GM21723 (cell line): ENCODE data around the gene LRIT1.
"Not testable (repeated sequence)": the region's sequence is repeated elsewhere in the genome, so short reads cannot be mapped to it uniquely, and the experiment has no call there.

Source experiments
- ATAC-seq: cut with Tn5 transposase; IDR thresholded peaks from one replicate; pipeline ENCODE4 v1.9.1; 2021; ENCODE audit warnings: mild to moderate bottlenecking, moderate library complexity; ENCODE audit not compliant: unreplicated experiment

Gene LRIT1, protein sequence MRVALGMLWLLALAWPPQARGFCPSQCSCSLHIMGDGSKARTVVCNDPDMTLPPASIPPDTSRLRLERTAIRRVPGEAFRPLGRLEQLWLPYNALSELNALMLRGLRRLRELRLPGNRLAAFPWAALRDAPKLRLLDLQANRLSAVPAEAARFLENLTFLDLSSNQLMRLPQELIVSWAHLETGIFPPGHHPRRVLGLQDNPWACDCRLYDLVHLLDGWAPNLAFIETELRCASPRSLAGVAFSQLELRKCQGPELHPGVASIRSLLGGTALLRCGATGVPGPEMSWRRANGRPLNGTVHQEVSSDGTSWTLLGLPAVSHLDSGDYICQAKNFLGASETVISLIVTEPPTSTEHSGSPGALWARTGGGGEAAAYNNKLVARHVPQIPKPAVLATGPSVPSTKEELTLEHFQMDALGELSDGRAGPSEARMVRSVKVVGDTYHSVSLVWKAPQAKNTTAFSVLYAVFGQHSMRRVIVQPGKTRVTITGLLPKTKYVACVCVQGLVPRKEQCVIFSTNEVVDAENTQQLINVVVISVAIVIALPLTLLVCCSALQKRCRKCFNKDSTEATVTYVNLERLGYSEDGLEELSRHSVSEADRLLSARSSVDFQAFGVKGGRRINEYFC

DNA sequence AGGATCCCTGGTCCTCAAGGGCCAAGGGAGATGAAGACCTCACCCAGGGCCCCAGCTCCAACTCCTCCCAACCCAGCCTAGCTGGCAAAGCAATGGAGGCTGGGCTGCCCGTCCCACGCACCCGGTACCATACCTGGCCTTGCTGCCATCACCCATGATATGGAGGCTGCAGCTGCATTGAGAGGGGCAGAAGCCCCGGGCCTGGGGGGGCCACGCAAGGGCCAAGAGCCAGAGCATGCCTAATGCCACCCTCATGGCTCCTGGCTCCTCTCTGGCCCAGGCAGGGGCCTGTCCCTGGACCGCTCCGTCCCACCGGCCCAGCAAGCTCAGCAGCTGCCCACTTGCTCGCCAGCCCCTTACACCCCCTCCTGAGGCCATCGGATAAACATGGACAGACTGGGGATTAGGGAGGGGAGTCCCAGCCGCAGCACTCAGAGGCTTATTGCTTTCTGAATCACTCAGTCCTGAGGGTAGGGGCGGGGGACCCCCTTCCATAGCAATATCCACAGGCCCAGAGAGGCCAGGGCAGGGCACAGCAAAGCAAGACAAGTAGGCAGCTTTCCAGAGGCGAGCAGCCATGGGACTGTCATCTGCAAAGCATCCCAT is at the start of gene LRIT1:
Gene LRIT1, minus strand, starts transcription at position 362 of the 606 bp plus-strand sequence. Its CDS starts 107 bp downstream, at position 255.
- ATAC-seq, result no peak

DNA sequence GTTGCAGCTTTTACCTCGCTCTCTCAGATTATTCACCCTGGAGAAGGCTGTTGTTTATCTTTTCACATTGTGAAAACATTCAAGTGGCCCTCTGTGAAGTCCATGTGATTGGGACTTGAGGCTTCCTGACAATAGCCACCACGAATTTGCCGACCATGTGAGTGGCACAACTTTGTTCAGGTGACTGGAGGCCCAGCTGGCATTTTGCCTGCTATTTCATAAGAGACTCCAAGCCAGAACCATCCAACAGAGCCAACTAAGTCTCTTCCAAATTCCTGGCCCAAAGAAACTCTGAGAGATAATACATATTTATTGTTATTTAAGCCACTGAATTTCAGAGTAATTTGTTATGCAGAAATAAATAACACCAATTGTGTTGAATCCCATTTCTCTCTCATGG is 48.9 kb upstream of the LRIT1 start:
- no peak for ATAC-seq

GRCh38 chr10:84289521-84290200 is 48.3 kb upstream of the LRIT1 start:
- ATAC-seq, result no peak

- ATAC-seq, result no peak
Measured at GRCh38 chr10:84288151-84288550, 46.8 kb upstream of the LRIT1 start.

- ATAC-seq, result no peak
Measured at GRCh38 chr10:84286695-84287094, 45.3 kb upstream of the LRIT1 start.

- ATAC-seq, result not testable (repeated sequence)
Measured at GRCh38 chr10:84279876-84280475, 38.6 kb upstream of the LRIT1 start.

DNA sequence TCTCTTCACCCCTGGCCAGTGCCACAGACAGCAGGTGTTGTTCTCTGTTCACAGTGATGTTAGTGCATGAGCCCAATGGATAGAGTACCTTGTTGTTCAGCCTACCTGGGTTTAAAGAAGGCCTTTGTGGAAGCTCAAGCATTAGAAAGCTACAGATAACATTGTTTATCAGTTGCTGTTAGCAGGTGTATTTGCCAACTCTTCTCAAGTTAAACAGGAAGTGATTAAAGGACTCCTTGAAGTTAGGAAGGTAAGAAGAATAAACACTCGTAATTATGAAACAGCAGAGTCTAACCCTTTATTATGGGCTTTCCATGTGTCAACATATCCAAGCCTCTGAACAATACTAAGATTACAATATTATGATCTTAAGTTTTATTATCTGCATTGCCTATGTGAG is 29.4 kb upstream of the LRIT1 start:
- ATAC-seq, result no peak

DNA sequence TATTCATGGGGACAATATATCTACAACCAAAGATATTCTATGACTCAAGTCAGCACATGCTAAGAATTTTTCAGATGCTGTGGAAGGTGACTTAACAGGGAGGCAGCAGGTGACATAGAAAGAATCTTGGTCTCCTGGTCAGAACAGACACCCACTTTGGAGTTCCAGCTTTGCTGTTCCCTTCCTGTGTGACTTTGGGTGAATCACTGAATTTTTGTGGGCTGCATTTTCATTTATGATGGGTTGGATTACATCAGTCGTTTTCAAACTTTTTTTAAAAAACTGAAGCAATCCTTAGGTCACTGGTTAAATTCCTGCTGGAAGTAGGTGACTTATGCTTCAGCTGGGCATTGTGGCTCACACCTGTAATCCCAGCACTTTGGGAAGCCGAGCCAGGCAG is 28.4 kb upstream of the LRIT1 start:
- no peak for ATAC-seq

DNA sequence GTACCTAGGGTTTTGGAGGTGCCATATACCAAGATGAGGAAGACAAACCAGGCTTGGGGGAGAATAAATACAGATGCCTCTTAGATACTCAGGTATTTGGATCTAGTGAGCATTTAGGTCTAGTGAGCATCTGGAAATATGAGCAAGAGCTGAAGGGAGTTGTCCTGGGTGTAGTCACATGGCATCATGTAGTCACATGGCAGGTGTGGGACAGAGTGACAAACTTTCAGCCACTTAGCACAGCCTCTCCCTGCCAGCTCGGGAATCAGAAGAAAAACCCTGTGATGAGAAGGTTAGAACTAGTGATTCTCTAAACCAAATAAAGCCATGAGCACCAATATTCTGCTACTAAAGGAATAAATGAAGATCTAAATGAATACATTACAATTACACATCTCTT is 27.8 kb upstream of the LRIT1 start:
- ATAC-seq, result no peak

DNA sequence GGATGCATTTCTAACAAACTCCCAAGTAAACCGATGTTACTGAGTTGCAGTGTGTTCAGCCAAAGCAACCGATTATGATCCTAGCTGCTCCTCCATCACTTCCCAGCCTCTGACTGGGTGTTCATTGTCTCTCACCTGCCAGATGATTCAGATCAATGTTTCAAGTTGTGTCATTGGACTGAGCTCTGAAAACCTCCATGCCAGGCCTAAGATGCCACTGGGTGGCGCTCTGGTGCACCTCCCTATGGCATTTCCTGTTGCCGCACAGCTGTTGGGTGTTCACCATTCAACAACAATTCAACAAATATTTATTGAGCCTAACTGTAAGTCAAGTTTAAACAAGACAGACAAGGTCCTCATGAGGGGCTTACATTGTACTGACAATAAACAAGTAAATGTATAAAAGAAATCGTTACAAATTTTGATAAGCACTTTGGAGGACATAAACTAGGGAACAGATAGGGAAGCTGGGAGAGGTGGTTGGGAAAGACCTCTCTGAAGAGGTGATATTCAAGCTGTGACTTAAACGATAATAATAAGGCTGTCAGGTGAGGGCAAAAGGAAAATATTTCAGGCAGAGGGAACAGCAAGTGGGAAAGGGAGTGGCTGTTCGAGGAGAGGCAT is 26.3 kb upstream of the LRIT1 start:
- no peak for ATAC-seq

DNA sequence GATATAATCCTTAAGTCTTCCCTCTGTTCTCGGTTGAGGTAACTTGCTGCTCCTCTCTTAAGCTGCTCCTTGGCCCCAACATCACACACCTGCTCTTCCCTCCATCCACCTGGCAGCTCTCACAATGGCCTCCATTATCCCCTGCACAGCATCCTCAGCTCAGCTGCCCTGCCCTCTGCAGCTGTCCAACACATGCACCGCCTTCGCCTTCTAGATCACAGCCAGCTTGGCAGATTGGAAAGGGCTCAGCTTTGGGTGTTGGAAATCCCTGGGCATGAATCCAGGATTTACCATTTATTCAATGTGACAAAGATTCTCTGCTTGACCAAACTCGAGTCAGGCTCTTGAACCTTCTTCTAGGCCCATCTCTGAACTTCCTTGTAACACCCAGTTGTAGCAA is 24.1 kb upstream of the LRIT1 start:
- no peak for ATAC-seq

GRCh38 chr10:84264611-84265141 is 23.3 kb upstream of the LRIT1 start:
- ATAC-seq, result peak; percentile 97

DNA sequence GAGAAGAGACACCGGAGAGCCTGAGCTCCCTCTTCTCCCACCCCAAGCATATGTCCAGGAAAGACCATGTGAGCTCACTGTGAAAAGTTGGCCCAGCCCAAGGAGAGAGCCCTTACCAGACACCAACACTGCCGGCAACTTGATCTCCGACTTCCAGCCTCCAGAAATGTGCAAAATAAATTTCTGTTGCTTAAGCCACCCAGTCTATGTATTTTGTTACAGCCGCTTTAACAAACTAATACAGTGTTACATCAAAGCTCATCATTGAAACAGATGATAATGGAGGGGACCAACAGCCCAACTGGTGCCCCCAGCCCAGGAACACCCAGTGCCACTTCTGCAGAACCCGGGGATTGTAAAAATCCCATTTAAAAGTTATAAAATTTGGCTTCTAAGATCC is 22.4 kb upstream of the LRIT1 start:
- no peak for ATAC-seq

- ATAC-seq, result no peak
Measured at GRCh38 chr10:84262190-84262956, 21.0 kb upstream of the LRIT1 start.

DNA sequence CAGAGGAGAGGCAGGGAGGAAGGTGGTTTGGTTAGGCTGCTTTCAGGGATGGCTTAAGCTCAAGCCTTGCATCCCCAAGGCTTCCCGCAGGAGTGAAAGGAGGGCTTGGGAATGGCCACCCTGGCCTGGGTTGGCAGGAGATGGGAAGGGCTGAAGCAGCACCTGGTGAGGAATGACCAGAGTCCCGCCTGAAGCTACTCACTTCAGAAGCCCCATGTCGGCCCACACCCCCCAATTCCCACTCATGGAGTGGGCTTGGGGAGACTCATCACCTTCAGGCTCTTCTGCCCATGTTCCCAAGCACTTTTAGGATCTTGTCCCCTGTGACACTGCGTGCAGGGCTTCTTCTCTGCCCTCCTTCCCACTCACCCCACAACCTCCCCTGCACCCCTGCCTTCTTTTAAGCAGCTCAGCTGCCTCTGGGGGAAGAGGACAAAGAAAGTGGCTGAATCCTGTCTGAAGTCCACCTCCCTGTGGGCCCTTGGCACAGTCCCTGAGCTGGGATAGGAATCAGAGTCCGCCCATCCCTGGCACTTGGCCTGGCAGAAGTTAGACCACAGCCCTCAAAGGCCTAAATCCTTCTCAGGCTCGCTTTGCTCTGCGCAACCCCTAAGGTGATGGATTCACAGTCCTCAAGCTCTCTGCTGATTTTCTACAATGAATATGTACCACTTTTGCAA is 20.0 kb upstream of the LRIT1 start:
- no peak for ATAC-seq

GRCh38 chr10:84258034-84258695 is 16.8 kb upstream of the LRIT1 start:
- no peak for ATAC-seq

DNA sequence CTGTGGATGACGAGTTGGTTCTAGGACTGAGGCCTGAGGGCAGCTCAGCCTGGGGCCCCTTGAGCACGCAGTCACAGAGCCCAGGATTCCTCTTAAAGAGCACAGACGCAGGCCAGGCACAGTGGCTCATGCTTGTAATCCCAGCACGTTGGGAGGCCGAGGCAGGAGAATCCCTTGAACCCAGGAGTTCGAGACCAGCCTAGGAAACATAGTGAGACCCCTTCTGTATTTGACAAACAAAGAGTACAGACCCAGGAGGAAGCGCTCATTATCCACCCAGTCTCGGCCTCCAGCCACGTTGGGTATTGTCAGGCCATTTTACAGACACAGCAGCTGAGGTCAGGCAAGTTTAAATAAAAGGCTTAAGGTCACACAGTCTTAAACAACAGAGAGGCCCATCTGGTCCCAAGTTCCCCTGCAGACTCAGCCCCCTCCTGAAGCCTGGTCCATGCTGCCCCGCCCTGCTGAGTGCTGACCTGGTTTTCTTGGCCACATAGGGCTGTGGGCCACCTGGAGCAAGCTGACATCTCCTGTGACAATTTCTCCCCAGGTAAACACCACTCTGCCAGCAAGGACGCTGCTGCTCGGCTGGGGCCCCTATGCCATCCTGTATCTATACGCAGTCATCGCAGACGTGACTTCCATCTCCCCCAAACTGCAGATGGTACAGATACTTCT is 16.1 kb upstream of the LRIT1 start:
- ATAC-seq, result no peak
